Peyer's patch (tissue), 4 donors: ENCODE results near the gene PARVB.

ENCODE experiments used
- CTCF ChIP-seq, 6 experiments: fragments of 450-650 bp in 4 of 6; fragments of 200-600 bp in 2 of 6; sonication (generic) in 1 of 6; IDR thresholded peaks; one replicate each; pipeline ENCODE4 v1.5.1; 2017 to 2019; ENCODE audit warnings: antibody characterized with exemption in 6 of 6, mild to moderate bottlenecking in 3 of 6, moderate library complexity in 1 of 6
- POLR2A ChIP-seq, 2 donors: fragments of 450-650 bp; IDR thresholded peaks; one replicate each; pipeline ENCODE4 v1.5.1; 2017; ENCODE audit warnings: antibody characterized with exemption in 2 of 2, mild to moderate bottlenecking in 2 of 2, moderate library complexity in 2 of 2

- TF ChIP-seq CTCF (IDR thresholded peaks at IDR 0.05) (no peak), POLR2A (IDR thresholded peaks at IDR 0.05) (no peak)
Observed at GRCh38 chr22:43975041-43975440, 49.1 kb upstream of the PARVB start.
